DMS 273 (cell line): ENCODE measurements around the gene NPAS4.
A peak's percentile ranks its signal among the peaks of the same experiment; 100 is the strongest.
"Not testable (repeated sequence)": the region's sequence is repeated elsewhere in the genome, so short reads cannot be mapped to it uniquely, and the experiment has no call there.

Source experiments
- DNase-seq: peaks from one replicate; lab custom pipeline; 2025; ENCODE audit not compliant: unreplicated experiment; lab: John Stamatoyannopoulos, UW

NPAS4 gene

DNA sequence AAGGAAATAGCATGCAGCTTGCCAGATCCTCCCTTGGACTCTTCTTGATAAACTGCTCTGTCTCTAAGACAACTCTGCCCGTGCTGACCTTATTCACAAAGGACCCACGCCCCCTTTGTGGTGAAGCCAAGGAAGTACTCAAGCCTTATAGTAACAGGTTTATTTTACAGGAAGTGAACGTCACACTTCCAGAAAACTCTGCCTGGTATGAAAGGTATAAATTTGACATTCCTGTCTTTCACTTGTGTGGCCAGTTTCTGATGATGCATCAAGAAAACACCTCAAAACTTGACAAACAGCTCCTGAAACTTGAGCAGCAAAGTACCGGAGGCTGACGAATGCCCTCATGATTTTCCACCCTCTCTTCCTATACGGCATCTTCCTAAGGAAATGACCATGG is 33.4 kb downstream of the NPAS4 start:
- no peak for DNase-seq

DNA sequence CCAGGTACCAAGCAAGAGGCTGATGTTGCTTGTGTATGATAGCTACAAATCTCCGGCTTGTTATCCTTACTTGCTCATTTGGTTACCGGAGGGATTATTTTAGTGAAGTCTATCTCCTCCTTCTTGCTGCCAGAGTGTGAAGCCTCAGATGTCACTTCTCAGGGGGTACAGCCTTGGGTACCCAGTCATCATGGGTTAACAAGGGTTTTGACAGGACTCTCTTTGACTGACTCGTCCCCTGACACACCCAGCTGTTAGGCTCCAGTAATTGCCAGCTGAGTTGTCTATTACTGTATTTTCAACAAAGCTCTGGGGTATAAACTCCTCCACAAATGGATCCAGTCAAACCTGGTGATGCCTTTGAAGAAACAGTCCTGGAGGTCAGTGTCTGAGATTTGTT is 34.0 kb downstream of the NPAS4 start:
- DNase-seq, result no peak

DNA sequence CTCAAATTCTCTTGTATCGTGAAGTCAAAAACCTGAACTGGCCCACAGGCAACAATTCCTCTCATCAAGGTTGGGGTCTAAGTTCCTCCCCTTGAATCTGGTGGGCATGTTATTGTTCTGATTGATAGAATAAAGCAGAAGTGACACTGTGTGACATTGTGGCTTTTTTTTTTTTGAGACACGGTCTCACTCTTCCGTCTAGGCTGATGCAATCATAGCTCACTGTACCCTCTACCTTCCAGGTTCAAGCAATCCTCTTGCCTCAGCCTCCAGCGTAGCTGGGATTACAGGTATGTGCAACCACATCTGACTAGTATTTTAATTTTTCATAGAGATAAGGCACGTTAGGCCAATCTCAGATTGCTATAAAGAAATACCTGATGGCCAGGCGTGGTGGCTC is 37.0 kb downstream of the NPAS4 start:
- no peak for DNase-seq

DNA sequence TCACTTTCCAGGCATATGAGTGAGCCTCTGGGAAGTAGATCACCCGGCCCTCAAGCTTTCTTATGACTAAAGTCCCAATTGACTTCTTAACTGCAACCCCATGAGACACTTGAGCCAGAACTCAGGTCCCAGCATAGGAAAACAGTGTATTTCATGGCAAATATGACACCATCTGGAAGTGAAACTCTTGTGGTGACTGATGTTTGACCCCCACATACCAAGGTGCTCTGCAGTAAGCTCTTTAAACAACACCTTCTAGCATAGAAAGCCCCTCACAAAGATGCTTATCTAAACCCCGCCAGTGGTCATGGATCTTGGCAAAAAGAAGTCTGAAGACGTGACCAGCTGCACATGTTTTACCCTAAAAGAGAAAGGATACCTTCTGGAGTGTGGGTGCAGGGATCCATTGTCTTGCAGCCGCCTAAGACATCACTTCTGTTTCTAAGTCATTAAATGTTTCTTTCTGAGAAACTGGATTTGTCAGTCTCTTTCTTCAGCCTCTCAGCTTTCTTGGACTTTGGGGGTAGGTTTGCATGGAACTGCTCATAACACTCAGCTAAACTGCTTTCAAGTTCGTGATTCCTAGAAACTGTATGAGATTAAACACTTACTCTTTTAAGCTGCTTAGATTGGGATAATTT is 38.4 kb downstream of the NPAS4 start:
- DNase-seq, result no peak

DNA sequence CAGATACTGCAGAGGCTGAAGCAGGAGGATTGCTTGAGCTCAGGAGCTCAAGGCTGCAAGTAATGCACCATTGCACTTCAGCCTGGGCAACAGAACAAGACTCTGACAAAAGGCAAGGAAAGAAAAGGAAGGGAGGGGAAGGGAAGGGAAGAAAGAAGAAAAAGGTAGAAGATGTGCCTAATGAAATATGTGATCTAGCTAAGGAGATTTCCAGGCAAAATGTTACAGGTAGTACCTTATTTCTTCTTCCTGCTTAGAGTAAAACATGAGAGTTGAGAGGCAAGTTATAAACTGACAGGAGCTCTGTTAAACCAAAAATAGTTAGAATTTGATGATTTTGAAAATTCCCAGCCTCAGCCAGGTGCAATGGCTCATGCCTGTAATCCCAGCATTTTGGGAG is 41.2 kb downstream of the NPAS4 start:
- DNase-seq, result no peak

DNA sequence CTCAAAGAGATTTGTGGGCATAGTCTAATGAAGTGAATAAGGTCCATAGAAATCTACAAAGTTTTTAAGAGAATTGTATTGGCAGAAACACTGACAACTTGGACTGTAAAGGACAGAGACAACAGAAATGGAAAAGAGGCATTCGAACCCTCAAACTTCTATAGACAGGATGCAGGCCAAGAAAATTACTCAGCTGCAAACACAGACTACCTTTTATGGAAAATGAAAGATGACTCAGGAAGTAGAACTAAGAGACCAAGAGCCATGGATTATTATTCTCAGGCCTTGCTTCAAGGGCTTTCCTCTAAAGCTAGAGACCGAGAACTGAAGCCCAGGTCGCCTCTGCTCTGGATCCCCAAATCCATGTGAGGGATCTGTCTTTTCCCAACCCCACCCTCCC is 42.1 kb downstream of the NPAS4 start:
- DNase-seq, result no peak

DNA sequence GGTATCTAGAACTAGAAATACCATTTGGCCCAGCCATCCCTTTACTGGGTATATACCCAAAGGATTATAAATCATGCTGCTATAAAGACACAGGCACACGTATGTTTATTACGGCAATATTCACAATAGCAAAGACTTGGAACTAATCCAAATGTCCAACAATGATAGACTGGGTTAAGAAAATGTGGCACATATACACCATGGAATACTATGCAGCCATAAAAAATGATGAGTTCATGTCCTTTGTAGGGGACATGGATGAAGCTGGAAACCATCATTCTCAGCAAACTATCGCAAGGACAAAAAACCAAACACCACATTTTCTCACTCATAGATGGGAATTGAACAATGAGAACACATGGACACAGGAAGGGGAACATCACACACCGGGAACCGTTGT is 43.3 kb downstream of the NPAS4 start:
- DNase-seq, result not testable (repeated sequence)

DNA sequence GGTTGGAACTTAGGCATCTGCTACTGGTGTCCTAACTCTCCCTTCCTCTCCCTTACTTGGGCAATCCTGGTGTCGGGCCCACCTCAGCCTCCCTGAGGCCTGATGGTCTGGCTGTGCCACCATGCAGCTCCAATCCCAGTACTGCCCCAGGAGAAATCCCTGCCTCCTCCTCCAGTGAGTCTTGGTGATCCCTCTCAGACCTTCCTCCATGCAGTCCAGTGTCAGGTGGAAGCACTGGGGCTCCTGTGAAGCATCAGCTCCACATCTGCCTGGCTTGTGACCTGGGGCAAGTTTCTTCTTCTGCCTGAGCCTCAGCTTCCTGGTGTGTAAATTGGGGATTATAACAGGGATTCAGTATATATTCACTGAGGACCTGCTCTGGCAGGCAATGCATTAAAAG is 44.1 kb downstream of the NPAS4 start:
- no peak for DNase-seq

DNA sequence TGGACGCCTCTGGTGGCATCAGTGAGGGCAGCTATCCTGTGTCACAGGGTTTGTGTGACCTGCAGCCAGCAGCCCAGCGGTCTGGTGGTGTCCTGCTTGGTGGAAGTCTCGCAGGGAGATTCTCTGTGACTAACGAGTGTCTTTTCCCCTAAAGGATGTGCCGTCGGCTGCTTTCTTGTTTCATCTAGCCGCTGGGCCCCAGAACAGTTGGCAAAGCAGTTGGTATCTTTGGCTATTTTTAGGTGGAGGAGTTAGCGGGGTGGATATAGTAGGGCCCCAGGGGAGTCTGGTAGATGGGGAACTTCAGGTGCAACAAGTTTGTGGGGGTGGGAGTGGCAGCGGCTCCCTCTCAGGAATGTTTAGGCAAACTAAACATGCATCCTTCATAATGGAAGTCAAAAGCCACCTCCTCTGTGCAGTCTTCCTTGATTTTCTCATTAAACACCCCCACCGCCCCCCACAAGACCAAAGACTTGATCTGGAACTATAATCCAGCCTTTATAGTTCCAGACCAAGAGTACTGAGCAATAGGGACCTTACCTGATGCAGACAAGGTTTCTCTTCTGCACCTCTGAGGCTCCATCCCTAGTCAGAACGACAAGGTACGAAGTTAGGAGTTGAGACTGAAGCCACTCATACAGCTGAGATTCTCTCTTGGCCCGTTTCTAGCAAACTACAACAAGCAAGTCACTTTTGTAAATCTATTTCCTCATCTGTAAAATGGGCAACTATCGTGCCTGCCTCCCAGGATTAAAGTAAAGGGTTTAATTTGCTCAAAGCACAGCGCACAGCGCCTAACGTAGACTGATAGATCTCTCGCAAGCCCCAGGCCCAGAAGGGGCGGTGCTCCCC is 44.8 kb downstream of the NPAS4 start:
- DNase-seq, result no peak

DNA sequence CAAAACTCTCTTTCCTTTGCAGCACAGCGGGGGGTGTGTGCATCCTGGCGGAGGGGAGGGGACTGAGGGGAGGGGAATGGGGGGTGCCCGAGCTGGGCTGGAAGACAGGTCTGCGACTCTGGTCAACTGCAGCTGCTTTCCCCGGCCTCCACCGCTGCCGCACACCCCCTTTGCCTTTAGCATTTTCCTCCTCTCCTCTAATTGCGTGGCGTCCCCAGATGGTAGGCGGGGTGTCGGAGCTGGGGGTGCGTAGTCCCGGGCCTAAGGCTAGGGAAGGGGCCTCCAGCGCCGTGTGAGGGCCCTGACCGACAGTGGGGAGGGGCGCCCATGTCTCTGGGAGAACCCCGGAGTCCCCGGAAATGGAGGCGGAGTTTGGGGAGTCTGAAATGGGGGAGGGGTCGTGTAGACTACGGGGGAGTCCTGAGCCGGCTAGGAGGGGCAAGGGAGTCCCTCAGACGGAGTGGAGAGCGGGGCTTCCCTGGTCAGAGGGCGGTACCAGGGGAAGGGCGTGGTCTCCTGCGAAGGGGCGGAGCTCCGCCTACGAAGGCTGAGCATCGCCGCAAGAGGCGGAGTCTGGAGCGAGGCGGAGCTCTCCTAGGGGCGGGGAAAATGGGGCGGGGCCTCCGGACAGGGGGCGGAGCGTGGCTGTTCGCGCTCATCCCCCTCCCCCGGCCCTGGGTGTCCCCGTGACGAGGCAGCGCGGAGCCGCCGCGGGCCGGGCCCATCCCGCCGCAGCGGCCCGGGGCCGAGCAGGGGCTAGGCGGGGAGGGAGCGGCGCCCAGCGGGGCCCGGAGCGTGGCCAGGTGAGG is 45.6 kb downstream of the NPAS4 start, which contains the start of gene PELI3:
PELI3 (plus strand) TSS at position 681 of the 809 bp plus-strand sequence. CDS start 1,224 bp downstream, outside the sequence.
- peak; percentile 89 for DNase-seq

DNA sequence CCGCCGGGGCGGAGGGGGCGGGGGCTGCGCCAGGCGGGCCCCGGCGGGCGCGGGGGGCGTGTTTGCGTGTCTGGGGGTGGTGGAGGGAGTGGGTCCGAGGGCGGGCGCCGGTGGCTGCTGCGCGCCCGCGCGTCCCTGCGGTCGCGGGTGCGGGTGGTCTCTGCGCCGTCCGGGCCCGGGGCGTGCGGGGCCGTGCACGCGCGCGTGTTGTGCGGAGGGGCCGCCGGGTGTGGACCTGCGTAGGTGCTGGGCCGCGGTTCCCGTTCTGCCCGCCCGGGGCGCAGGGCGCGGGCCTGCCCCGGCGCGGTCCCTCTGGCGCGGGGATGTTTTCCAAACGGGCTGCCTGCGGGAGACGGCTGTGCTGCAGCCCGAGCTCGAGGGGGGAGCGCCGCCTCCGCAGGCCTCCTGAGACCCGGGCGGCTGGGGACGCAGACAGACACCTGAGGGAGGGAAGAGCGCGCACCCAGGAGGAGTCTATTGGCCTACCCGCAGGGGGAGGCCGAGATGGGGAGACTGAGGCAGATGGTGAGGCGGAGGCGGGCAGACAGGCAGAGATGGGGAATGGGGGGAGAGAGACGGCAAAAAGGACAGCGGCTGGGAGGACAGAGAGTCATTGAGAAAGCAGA is 46.3 kb downstream of the NPAS4 start:
- peak; percentile 65 for DNase-seq

DNA sequence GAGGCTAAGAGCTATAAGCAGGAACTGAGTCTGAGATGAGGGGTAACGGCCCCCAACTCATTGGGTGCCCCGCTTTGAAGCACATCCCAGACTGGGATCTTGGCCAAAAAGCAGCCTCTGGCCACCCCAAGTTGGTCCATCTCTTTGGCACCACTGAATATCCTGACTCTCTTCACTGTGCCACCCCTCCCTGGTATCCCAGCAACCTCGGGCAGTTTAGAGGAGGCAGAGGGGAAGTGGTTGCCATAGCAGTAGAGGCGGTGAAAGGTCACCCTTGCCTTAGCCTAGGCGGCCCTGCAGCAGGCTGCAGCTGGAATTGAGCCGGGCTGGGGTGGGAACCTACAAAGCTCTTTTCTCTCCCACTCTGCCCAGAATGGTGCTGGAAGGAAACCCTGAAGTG is 46.9 kb downstream of the NPAS4 start:
- peak; percentile 45 for DNase-seq

DNA sequence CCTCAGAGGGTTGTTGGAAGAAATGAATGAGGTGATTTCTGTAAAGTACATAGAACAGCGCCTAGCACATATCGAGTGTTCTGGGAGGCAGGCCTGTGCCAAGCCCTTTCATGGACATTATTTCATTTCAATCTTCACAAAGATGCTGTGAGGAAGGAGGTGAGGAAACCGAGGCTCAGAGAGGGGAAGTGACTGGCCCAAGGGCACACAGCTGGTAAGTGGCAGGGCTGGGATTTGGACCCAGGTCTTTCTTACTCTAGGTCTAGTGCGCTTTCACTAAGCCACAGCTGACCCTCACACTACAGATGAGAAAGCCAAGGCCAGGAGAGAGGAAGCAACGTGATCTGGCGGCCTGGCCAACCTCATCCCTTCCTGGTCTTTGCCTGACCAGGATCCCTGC is 47.9 kb downstream of the NPAS4 start:
- no peak for DNase-seq

DNA sequence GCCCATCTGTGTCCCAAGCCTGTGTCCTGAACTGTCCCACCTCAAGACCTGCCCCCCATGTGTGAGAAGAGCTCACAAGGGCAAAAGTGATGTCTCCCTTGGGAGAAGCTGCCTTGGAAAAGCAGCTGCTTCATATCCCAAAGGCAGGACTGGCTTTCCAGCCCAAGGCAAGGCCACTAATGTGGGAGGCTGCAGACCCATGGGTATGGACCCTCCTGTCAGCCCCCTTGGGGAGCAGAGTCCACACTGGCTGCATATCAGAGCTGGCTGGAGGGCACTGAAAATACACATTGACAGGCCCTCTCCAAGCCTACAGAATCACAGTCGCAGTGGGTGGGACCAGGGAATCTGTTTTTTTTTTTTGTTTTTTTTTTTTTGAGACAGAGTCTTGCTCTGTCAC is 48.6 kb downstream of the NPAS4 start:
- DNase-seq, result no peak

DNA sequence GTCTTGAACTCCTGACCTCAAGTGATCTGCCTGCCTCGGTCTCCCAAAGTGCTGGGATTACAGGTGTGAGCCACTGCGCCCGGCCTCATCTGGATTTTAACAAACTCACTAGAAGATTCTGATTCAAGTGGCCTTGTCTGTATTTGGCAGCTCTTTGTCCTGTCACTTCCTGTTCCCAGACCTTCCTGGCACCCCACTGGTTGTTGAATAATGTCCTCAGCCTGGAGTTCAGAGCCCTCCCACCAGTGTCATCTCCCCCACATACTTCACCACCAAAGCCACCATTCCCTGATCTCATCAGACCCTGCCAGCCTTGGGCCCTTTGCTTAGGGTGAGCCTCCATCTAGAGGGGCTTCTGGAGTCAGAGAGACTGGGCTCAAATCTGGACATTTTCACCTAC is 49.2 kb downstream of the NPAS4 start:
- no peak for DNase-seq

DNA sequence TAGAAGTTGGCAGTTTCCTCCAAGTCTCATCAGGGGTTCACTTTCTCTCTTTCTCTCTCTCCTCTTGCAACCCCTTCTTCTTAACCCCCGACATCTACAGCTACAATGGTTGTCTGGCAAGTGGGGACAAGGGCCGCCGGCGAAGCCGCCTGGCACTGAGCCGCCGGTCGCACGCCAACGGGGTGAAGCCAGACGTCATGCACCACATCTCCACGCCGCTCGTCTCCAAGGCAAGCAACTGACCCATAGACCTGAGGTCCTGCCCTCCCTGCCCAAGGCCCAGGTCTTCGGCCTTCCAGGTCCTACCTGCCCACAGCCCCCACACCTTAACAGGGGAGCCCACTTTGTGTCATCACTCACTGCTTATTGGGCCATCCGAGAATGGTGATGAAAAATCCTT is 50.3 kb downstream of the NPAS4 start:
- DNase-seq, result no peak

DNA sequence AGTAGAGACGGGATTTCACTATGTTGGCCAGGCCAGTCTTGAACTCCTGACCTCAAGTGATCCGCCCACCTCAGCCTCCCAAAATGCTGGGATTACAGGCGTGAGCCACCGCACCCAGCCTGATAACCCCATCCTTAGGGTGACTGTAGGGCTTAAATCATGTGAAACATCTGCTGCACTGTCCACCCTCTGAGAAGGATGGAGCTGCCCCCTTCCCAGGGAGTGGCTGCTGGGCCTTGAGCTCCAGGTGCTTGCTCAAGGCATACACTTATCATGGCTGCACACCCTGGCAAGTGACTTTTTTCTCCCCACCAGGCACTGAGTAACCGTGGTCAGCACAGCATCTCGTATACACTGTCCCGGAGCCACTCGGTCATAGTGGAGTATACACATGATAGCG is 51.2 kb downstream of the NPAS4 start:
- no peak for DNase-seq

DNA sequence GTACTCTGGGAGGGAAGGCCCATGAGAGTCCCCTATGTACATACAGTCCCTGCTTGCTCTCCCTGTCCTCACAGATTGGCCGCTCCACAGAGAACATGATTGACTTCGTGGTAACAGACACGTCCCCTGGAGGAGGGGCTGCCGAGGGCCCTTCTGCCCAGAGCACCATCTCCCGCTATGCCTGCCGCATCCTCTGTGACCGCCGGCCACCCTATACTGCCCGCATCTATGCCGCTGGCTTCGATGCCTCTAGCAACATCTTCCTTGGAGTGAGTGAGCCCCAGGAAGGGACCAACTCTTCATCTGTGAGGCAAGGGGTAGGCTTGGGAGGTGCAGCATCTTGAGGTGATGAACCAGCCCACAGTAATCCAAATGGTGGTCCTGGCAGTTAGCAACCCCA is 52.3 kb downstream of the NPAS4 start:
- DNase-seq, result no peak

DNA sequence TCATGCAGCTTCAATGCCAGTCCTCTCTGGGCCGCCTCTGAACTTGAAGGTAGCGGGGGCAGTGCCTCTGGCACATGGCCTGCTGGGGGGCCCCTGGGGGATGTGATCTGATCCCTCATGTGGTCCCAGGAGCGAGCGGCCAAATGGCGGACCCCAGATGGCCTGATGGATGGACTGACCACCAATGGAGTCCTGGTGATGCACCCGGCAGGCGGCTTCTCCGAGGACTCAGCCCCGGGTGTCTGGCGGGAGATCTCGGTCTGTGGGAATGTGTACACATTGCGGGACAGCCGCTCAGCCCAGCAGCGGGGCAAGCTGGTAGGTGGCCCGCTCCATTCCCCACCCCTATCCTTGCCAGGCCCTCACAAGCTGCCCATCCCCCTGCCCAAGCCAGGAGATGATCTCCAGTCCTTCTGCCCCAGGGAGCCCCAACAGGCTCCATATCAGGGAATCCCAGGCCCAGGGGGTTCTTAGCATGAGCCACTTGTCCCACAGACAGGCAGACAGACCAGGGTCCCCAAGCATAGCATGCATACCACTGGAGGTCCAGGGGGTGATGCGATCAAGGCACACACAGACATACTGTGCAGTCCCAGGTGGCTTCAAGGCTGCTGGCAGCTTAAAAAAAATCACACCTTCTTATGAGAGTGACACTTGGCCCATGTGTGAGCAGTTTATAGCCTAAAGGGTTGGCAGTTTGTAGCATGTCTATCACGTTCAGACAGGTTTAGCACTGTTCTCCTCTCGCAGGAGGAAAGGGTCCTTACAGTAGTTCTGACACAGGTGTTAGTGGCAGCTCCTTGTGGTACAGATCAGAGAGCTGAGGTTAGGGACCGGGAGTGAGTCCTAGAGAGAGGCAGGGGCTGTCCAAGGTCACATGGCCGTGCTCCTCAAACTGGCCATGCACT is 53.0 kb downstream of the NPAS4 start:
- DNase-seq, result no peak
